ENCODE results near the gene B4GALT7.
"Not testable (repeated sequence)": the region's sequence is repeated elsewhere in the genome, so short reads cannot be mapped to it uniquely, and the experiment has no call there.

B4GALT7 gene

GRCh38 chr5:177609076-177610059 lies 9.4 kb downstream of the B4GALT7 start:
- DNase-seq, result no peak

- DNase-seq, result no peak
These were observed 10.3 kb downstream of the B4GALT7 start for GRCh38 chr5:177610131-177610769.

GRCh38 chr5:177610770-177611445 lies 11.0 kb downstream of the B4GALT7 start:
- DNase-seq, result no peak

- DNase-seq, result no peak
These were observed 11.7 kb downstream of the B4GALT7 start for GRCh38 chr5:177611446-177612214.

- no peak for DNase-seq
These were observed 12.3 kb downstream of the B4GALT7 start for GRCh38 chr5:177612215-177612673.

GRCh38 chr5:177620560-177620959 lies 20.6 kb downstream of the B4GALT7 start:
- no peak for DNase-seq

GRCh38 chr5:177624172-177624571 lies 24.2 kb downstream of the B4GALT7 start:
- DNase-seq, result not testable (repeated sequence)

GRCh38 chr5:177630186-177630585 lies 30.3 kb downstream of the B4GALT7 start:
- DNase-seq, result not testable (repeated sequence)

- DNase-seq, result not testable (repeated sequence)
These were observed 35.0 kb downstream of the B4GALT7 start for GRCh38 chr5:177634912-177635311.

- not testable (repeated sequence) for DNase-seq
These were observed 45.5 kb downstream of the B4GALT7 start for GRCh38 chr5:177645462-177645861.

- DNase-seq, result not testable (repeated sequence)
These were observed 51.3 kb downstream of the B4GALT7 start for GRCh38 chr5:177651235-177651634.

GRCh38 chr5:177657846-177658245 lies 57.9 kb downstream of the B4GALT7 start:
- not testable (repeated sequence) for DNase-seq

GRCh38 chr5:177658542-177658941 lies 58.6 kb downstream of the B4GALT7 start:
- not testable (repeated sequence) for DNase-seq

All from activated gamma-delta T cell (primary cell).